GM12873 (cell line): Measurements from ENCODE around the gene SNRPF.

Experiments
- CTCF ChIP-seq: IDR thresholded peaks from 2 replicates; pipeline ENCODE4 v1.5.1; 2012; ENCODE audit warnings: low read depth, mild to moderate bottlenecking, moderate library complexity, low read length, control low read depth; ENCODE audit not compliant: insufficient read depth; ENCODE audit errors: missing control alignments

The SNRPF gene

DNA sequence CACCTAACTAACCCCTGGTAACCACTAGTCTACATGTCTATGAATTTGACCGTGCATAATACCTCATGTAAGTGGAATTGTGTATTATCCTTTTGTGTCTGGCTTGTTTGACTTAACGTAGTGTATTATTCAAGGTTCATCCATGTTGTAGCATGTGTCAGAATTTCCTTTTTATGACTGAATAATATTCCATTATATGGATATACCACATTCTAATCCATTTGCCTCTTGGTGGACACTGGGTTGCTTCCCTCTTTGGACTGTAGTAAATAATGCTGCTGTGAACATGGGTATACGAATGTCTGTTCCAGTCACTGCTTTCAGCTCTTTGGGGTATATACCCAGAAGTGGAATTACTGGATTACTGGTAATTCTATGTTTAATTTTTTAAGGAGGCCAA, 3.3 kb downstream of the SNRPF start:
- TF ChIP-seq CTCF, result no peak

GRCh38 chr12:95863337-95863736, 4.6 kb downstream of the SNRPF start:
- no peak for TF ChIP-seq CTCF

- no peak for TF ChIP-seq CTCF
Measured at GRCh38 chr12:95870897-95871296, 12.1 kb downstream of the SNRPF start.

- TF ChIP-seq CTCF, result no peak
Measured at GRCh38 chr12:95874452-95874851, 15.7 kb downstream of the SNRPF start.

DNA sequence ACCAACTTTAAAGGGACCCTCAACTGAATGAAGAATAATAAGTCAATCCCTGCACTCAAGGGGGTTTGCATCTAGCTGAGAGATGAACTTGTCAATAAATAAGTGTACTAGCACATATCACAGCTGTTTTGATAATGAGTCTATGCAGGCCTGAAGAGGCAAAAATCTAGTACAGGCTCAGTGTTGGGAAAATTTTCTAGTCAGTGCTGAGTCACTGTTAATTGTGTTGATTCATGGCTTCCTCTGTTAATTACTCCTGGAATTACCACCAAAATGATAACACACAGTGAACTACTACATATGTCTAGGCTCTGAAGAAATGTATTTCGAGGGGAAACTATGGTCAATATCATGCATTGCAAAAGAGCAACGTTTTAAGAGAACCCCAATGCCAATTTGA, 18.9 kb downstream of the SNRPF start:
- no peak for TF ChIP-seq CTCF

DNA sequence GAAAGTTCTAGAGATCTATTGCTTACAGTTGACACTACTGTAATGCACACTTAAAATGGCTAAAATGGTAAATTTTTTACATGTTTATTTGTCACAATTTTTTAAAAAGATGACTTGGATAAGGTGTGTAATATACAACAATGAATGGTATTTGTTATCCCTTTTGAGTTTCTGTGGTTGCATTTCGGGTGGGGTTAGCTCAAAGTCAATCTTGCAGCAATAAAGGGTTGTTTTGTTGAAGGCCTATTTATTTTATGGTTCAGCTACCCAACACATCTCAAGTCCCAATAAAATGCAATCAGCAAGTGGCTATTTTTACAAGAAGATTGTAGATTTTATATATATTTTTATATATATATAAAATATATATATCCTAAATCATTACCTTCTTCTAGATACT, 22.1 kb downstream of the SNRPF start:
- no peak for TF ChIP-seq CTCF

DNA sequence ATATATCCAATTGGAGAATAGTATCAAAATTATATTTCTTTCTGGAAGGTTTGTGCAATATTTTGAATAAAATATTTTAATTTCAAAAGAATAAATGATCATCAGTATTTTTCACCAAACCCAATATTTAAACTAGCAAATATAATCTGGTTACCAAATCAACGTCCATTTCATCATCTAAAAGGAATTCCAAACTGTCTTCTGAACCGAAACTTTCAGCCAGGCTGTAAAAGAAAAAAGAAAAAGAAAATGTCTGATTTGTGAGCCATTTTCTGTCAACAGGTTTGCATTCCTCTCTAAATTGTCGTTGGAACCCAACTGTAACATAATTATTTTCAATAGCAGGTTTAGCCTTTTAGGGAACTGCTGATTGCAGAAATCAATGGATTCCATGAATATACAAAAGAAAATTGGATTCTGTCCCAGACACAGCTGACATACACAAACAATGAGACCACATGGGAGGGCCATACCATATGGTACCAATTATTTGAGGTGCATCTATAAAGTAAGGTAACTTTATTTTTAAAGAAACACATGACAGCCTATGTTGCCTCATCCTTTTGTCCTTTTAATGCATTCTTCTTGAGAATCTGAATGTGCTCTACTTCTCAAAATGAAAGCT, 22.7 kb downstream of the SNRPF start:
- no peak for TF ChIP-seq CTCF
